GM23338 (cell line): ENCODE results near the gene SDHA.
"Not testable (repeated sequence)": the region's sequence is repeated elsewhere in the genome, so short reads cannot be mapped to it uniquely, and the experiment has no call there.

ENCODE experiments used
- CTCF ChIP-seq, 2 experiments: fragments of 200-600 bp in 1 of 2; sonication (generic) in 1 of 2; conservative IDR thresholded peaks; 2 replicates each; pipeline versions ENCODE4 v1.5.1 to v1.6.1; 2016 to 2017; ENCODE audit warnings: antibody characterized with exemption in 2 of 2, low read depth in 2 of 2, mild to moderate bottlenecking in 2 of 2, moderate library complexity in 1 of 2
- EZH2 ChIP-seq: fragments of 200-600 bp; sonication (generic); IDR thresholded peaks from one replicate; pipeline ENCODE4 v1.8.0; 2017; ENCODE audit warnings: antibody characterized with exemption, mild to moderate bottlenecking, low read depth; ENCODE audit not compliant: unreplicated experiment
- EZH2phosphoT487 ChIP-seq: fragments of 200-600 bp; sonication (generic); IDR thresholded peaks from one replicate; pipeline ENCODE4 v1.8.1; 2018; ENCODE audit warnings: antibody characterized with exemption; ENCODE audit not compliant: unreplicated experiment
- JUNB ChIP-seq: IDR thresholded peaks from one replicate; pipeline ENCODE4 v1.6.1; 2016; ENCODE audit warnings: antibody characterized with exemption; ENCODE audit not compliant: unreplicated experiment
- POLR2AphosphoS5 ChIP-seq: IDR thresholded peaks from 2 replicates; pipeline ENCODE4 v1.6.1; 2016; ENCODE audit warnings: antibody characterized with exemption, low read depth
- REST ChIP-seq: IDR thresholded peaks from one replicate; pipeline ENCODE4 v1.6.1; 2018; ENCODE audit warnings: antibody characterized with exemption; ENCODE audit not compliant: unreplicated experiment

- not testable (repeated sequence) for TF ChIP-seq CTCF (conservative IDR thresholded peaks at IDR 0.05; ENCODE audit: low read depth in 2 of 2); POLR2AphosphoS5; EZH2phosphoT487; EZH2; JUNB; REST
These were observed 53.7 kb downstream of the SDHA start for GRCh38 chr5:271828-272167.
